Measurements from ENCODE around the gene NCOA3. TPM values are rescaled to one million over a fixed set of nuclear protein-coding genes. Genes with fewer than 3 reads are reported as not detected.
A peak's percentile ranks its signal among the peaks of the same experiment; 100 is the strongest.

NCOA3 gene
- total and polyA plus RNA-seq, 2 donors (not counting 1 experiment from before 2014, with no cell fraction given): 22.3 to 23.1 TPM

- Histone ChIP-seq H3K4me1 (ENCODE audit: control insufficient read depth, extremely low read depth, insufficient read depth, low read length) (no peaks in the 10 kb centered on the region), H4K20me1 (ENCODE audit: control insufficient read depth, extremely low read depth, insufficient read depth, low read length) (no peaks in the 10 kb centered on the region), H3K27me3 (ENCODE audit: control insufficient read depth, insufficient read depth, low read length) (no peaks in the 10 kb centered on the region), H3K27ac (ENCODE audit: insufficient read depth, low read length) (no peak overlapping the region), H2AFZ (ENCODE audit: low read length) (no peak overlapping the region), H3K9me3 (ENCODE audit: control insufficient read depth, insufficient read depth, low read depth, low read length) (no peaks in the 10 kb centered on the region), H3K79me2 (ENCODE audit: control insufficient read depth, insufficient read depth, low read length) (peaks cover 3% of the 10 kb centered on the region), H3K4me3 (replicated peaks in 1 of 4; ENCODE audit: control extremely low read depth in 1 of 4, insufficient read depth in 1 of 4, low read depth in 3 of 4, low read length in 4 of 4) (no peak overlapping the region), H3K36me3 (ENCODE audit: control insufficient read depth, insufficient read depth, low read length) (no peaks in the 10 kb centered on the region), H3K9ac (ENCODE audit: insufficient read depth, low read length) (no peak overlapping the region), H3K4me2 (ENCODE audit: extremely low read depth, insufficient read depth, low read length) (peak overlapping the region; percentile 44)
- TF ChIP-seq, protein P1, sequence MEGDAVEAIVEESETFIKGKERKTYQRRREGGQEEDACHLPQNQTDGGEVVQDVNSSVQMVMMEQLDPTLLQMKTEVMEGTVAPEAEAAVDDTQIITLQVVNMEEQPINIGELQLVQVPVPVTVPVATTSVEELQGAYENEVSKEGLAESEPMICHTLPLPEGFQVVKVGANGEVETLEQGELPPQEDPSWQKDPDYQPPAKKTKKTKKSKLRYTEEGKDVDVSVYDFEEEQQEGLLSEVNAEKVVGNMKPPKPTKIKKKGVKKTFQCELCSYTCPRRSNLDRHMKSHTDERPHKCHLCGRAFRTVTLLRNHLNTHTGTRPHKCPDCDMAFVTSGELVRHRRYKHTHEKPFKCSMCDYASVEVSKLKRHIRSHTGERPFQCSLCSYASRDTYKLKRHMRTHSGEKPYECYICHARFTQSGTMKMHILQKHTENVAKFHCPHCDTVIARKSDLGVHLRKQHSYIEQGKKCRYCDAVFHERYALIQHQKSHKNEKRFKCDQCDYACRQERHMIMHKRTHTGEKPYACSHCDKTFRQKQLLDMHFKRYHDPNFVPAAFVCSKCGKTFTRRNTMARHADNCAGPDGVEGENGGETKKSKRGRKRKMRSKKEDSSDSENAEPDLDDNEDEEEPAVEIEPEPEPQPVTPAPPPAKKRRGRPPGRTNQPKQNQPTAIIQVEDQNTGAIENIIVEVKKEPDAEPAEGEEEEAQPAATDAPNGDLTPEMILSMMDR (conservative IDR thresholded peaks at IDR 0.05 in 1 of 2, IDR thresholded peaks at IDR 0.05 in 1 of 2; ENCODE audit: low read depth in 1 of 2, low read length in 2 of 2): no peak
- TF ChIP-seq EZH2 (IDR thresholded peaks at IDR 0.05; ENCODE audit: low read length, missing control alignments): no peak
- peak; percentile 61 to 72 for DNase-seq (ENCODE audit: low read depth in 2 of 2)
Observed at GRCh38 chr20:47606983-47607613, 105.4 kb downstream of the NCOA3 start.

DNA sequence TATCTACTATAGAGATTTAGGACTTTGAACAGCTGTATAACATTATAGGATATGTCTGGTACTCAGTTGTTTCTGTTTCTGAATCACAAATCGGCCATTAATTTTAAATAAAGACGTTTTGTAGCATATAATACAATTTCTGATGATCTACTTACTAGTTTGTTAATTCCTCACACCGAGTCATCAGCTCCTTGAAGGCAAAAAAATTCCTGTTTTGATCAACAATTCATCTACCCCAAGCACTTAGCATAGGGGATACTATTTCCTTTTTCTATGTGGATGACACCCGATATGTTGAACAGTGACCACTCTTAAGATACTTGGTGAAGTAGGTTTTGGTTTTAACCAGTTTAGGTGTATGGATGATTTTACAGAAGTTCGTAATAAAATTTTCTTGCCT, 107.3 kb downstream of the NCOA3 start:
- no peak overlapping the region for H3K4me3 ChIP-seq (replicated peaks in 1 of 4; ENCODE audit: control extremely low read depth in 1 of 4, insufficient read depth in 1 of 4, low read depth in 3 of 4, low read length in 4 of 4)
- no peaks in the 10 kb centered on the region for H3K27me3 ChIP-seq (ENCODE audit: control insufficient read depth, insufficient read depth, low read length)
- no peaks in the 10 kb centered on the region for H3K79me2 ChIP-seq (ENCODE audit: control insufficient read depth, insufficient read depth, low read length)

DNA sequence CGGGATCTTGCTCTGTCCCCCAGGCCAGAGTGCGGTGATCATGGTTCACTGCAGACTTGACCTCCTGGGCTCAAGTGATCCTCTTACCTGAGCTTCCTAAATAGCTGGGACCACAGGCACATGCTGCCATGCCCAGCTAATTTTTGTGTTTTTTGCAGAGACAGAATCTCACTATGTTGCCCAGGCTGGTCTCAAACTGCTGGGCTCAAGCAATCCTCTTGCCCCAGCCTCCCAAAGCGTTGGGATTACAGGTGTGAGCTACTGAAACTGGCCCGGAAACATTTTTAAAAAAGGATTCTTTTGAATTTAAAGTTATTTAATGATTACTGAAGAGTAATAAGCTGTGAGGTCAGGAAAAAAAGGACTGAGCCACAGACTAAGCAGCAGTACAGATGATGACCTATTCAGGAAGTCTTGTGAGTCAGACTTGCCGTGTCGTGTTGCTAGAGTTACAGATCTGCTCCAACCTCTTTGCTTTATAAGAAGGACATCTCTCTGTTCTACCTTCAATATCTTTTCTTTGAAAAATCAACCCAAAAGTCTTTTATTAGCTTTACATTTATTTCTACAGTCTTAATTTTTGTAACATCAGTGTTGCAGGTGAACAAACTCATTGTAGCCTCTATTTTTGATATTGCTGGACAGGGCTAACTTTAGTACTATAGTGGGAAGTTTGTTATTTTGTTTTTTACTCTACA, 108.7 kb downstream of the NCOA3 start:
- Histone ChIP-seq H2AFZ (ENCODE audit: low read length) (no peak overlapping the region), H3K9ac (ENCODE audit: insufficient read depth, low read length) (no peak overlapping the region)

More for the DNA sequence above, 107.3 kb downstream of the NCOA3 start:
- Histone ChIP-seq H2AFZ (ENCODE audit: low read length) (no peak overlapping the region), H4K20me1 (ENCODE audit: control insufficient read depth, extremely low read depth, insufficient read depth, low read length) (no peaks in the 10 kb centered on the region), H3K36me3 (ENCODE audit: control insufficient read depth, insufficient read depth, low read length) (no peaks in the 10 kb centered on the region), H3K9me3 (ENCODE audit: control insufficient read depth, insufficient read depth, low read depth, low read length) (no peaks in the 10 kb centered on the region), H3K9ac (ENCODE audit: insufficient read depth, low read length) (no peak overlapping the region), H3K27ac (ENCODE audit: insufficient read depth, low read length) (no peak overlapping the region), H3K4me1 (ENCODE audit: control insufficient read depth, extremely low read depth, insufficient read depth, low read length) (no peaks in the 10 kb centered on the region), H3K4me2 (ENCODE audit: extremely low read depth, insufficient read depth, low read length) (no peak overlapping the region)
- no peak for DNase-seq (ENCODE audit: low read depth in 2 of 2)
- no peak for TF ChIP-seq EZH2 (IDR thresholded peaks at IDR 0.05; ENCODE audit: low read length, missing control alignments)
- TF ChIP-seq, protein P1 (conservative IDR thresholded peaks at IDR 0.05 in 1 of 2, IDR thresholded peaks at IDR 0.05 in 1 of 2; ENCODE audit: low read depth in 1 of 2, low read length in 2 of 2): no peak

More for the DNA sequence above, 108.7 kb downstream of the NCOA3 start:
- no peaks in the 10 kb centered on the region for H3K79me2 ChIP-seq (ENCODE audit: control insufficient read depth, insufficient read depth, low read length)
- no peaks in the 10 kb centered on the region for H3K4me1 ChIP-seq (ENCODE audit: control insufficient read depth, extremely low read depth, insufficient read depth, low read length)
- DNase-seq (ENCODE audit: low read depth in 2 of 2): peak; percentile 79 to 93
- no peak overlapping the region for H3K4me3 ChIP-seq (replicated peaks in 1 of 4; ENCODE audit: control extremely low read depth in 1 of 4, insufficient read depth in 1 of 4, low read depth in 3 of 4, low read length in 4 of 4)
- H4K20me1 ChIP-seq (ENCODE audit: control insufficient read depth, extremely low read depth, insufficient read depth, low read length): no peaks in the 10 kb centered on the region
- H3K9me3 ChIP-seq (ENCODE audit: control insufficient read depth, insufficient read depth, low read depth, low read length): no peaks in the 10 kb centered on the region
- H3K27ac ChIP-seq (ENCODE audit: insufficient read depth, low read length): peak overlapping the region; percentile 22
- peak overlapping the region; percentile 38 for H3K4me2 ChIP-seq (ENCODE audit: extremely low read depth, insufficient read depth, low read length)
- TF ChIP-seq, protein P1 (conservative IDR thresholded peaks at IDR 0.05 in 1 of 2, IDR thresholded peaks at IDR 0.05 in 1 of 2; ENCODE audit: low read depth in 1 of 2, low read length in 2 of 2): no peak
- no peak for TF ChIP-seq EZH2 (IDR thresholded peaks at IDR 0.05; ENCODE audit: low read length, missing control alignments)
- H3K27me3 ChIP-seq (ENCODE audit: control insufficient read depth, insufficient read depth, low read length): no peaks in the 10 kb centered on the region
- H3K36me3 ChIP-seq (ENCODE audit: control insufficient read depth, insufficient read depth, low read length): no peaks in the 10 kb centered on the region
